ENCODE results near the gene KRT16.

- TF ChIP-seq, protein P1, sequence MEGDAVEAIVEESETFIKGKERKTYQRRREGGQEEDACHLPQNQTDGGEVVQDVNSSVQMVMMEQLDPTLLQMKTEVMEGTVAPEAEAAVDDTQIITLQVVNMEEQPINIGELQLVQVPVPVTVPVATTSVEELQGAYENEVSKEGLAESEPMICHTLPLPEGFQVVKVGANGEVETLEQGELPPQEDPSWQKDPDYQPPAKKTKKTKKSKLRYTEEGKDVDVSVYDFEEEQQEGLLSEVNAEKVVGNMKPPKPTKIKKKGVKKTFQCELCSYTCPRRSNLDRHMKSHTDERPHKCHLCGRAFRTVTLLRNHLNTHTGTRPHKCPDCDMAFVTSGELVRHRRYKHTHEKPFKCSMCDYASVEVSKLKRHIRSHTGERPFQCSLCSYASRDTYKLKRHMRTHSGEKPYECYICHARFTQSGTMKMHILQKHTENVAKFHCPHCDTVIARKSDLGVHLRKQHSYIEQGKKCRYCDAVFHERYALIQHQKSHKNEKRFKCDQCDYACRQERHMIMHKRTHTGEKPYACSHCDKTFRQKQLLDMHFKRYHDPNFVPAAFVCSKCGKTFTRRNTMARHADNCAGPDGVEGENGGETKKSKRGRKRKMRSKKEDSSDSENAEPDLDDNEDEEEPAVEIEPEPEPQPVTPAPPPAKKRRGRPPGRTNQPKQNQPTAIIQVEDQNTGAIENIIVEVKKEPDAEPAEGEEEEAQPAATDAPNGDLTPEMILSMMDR (IDR thresholded peaks at IDR 0.05) = no peak
- TF ChIP-seq POLR2A (IDR thresholded peaks at IDR 0.05) = no peak
These were observed 33.6 kb downstream of the KRT16 start for GRCh38 chr17:41578971-41579370.
